HEK293 (cell line): Measurements from ENCODE around the gene PTPN9.
A peak's percentile ranks its signal among the peaks of the same experiment; 100 is the strongest.

ENCODE experiments used
- BCL11A ChIP-seq: fragments of 450-650 bp; formaldehyde crosslinking; IDR thresholded peaks from 2 replicates; pipeline ENCODE4 v1.5.1; 2016; ENCODE audit warnings: low read depth, missing biosample characterization, missing genetic modification characterization
- EGR2 ChIP-seq: fragments of 450-650 bp; formaldehyde crosslinking; IDR thresholded peaks from 2 replicates; pipeline ENCODE4 v1.5.1; 2016; ENCODE audit warnings: low read depth, missing biosample characterization, missing genetic modification characterization
- GLI2 ChIP-seq: fragments of 450-650 bp; formaldehyde crosslinking; IDR thresholded peaks from 2 replicates; pipeline ENCODE4; 2017; ENCODE audit warnings: missing biosample characterization, missing genetic modification characterization, low read depth, borderline replicate concordance
- GLIS2 ChIP-seq: fragments of 450-650 bp; formaldehyde crosslinking; IDR thresholded peaks from 2 replicates; pipeline ENCODE4 v1.5.1; 2016; ENCODE audit warnings: missing biosample characterization, missing genetic modification characterization
- HOXA7 ChIP-seq: sonication (generic); formaldehyde crosslinking; IDR thresholded peaks from 2 replicates; pipeline ENCODE4 v1.8.1; 2022; ENCODE audit warnings: missing genetic modification reagents, borderline replicate concordance
- KLF16 ChIP-seq: fragments of 450-650 bp; formaldehyde crosslinking; IDR thresholded peaks from 2 replicates; pipeline ENCODE4 v1.5.1; 2017; ENCODE audit warnings: missing biosample characterization, missing genetic modification characterization
- MZF1 ChIP-seq: fragments of 450-650 bp; formaldehyde crosslinking; IDR thresholded peaks from 2 replicates; pipeline ENCODE4 v1.5.1; 2017; ENCODE audit warnings: missing biosample characterization, missing genetic modification characterization, borderline replicate concordance
- PRDM4 ChIP-seq: fragments of 450-650 bp; formaldehyde crosslinking; IDR thresholded peaks from 2 replicates; pipeline ENCODE4 v1.5.1; 2017; ENCODE audit warnings: missing biosample characterization, missing genetic modification characterization
- SALL2 ChIP-seq: fragments of 450-650 bp; formaldehyde crosslinking; IDR thresholded peaks from 2 replicates; pipeline ENCODE4 v1.5.0; 2017; ENCODE audit warnings: missing biosample characterization, mild to moderate bottlenecking, missing genetic modification characterization, borderline replicate concordance
- SP2 ChIP-seq: fragments of 450-650 bp; formaldehyde crosslinking; IDR thresholded peaks from 2 replicates; pipeline ENCODE4 v1.5.1; 2016; ENCODE audit warnings: missing biosample characterization, missing genetic modification characterization
- TCF7L2 ChIP-seq: IDR thresholded peaks from 2 replicates; pipeline ENCODE4 v1.6.1; 2011; ENCODE audit warnings: low read depth, mild to moderate bottlenecking, inconsistent platforms, low read length, moderate library complexity, borderline replicate concordance
- WT1 ChIP-seq: fragments of 450-650 bp; formaldehyde crosslinking; IDR thresholded peaks from 2 replicates; pipeline ENCODE4 v1.5.1; 2016; ENCODE audit warnings: missing biosample characterization, missing genetic modification characterization
- ZBTB11 ChIP-seq: fragments of 450-650 bp; formaldehyde crosslinking; conservative IDR thresholded peaks from 2 replicates; pipeline ENCODE4 v1.5.1; 2016; ENCODE audit warnings: low read depth, missing biosample characterization, missing genetic modification characterization
- ZBTB48 ChIP-seq: fragments of 450-650 bp; formaldehyde crosslinking; IDR thresholded peaks from 2 replicates; pipeline ENCODE4 v1.5.1; 2016; ENCODE audit warnings: missing biosample characterization, missing genetic modification characterization
- ZBTB7A ChIP-seq: fragments of 450-650 bp; formaldehyde crosslinking; IDR thresholded peaks from 2 replicates; pipeline ENCODE4 v1.5.1; 2016; ENCODE audit warnings: low read depth, missing biosample characterization, missing genetic modification characterization
- ZNF10 ChIP-seq: fragments of 450-650 bp; formaldehyde crosslinking; IDR thresholded peaks from 2 replicates; pipeline ENCODE4 v1.5.1; 2017; ENCODE audit warnings: missing biosample characterization, missing genetic modification characterization
- ZNF157 ChIP-seq: fragments of 450-650 bp; formaldehyde crosslinking; IDR thresholded peaks from 2 replicates; pipeline ENCODE4 v1.5.1; 2016; ENCODE audit warnings: missing biosample characterization, missing genetic modification characterization
- ZNF16 ChIP-seq: fragments of 450-650 bp; formaldehyde crosslinking; IDR thresholded peaks from 2 replicates; pipeline ENCODE4 v1.5.1; 2016; ENCODE audit warnings: low read depth, missing biosample characterization, missing genetic modification characterization
- ZNF174 ChIP-seq: fragments of 450-650 bp; formaldehyde crosslinking; IDR thresholded peaks from 2 replicates; pipeline ENCODE4 v1.5.0; 2017; ENCODE audit warnings: missing biosample characterization, mild to moderate bottlenecking, missing genetic modification characterization
- ZNF223 ChIP-seq: fragments of 450-650 bp; formaldehyde crosslinking; IDR thresholded peaks from 2 replicates; pipeline ENCODE4 v1.5.1; 2016; ENCODE audit warnings: missing biosample characterization, missing genetic modification characterization
- ZNF274 ChIP-seq, 2 experiments: fragments of 200-500 bp in 1 of 2; fragments of 450-650 bp in 1 of 2; sonication (Bioruptor generic) in 1 of 2; formaldehyde crosslinking in 1 of 2; IDR thresholded peaks; 2 replicates each; pipeline versions ENCODE4 v1.5.1 to v1.6.1; 2014 to 2016; ENCODE audit warnings: borderline replicate concordance in 1 of 2, inconsistent platforms in 1 of 2, low read length in 1 of 2, missing biosample characterization in 1 of 2, missing genetic modification characterization in 1 of 2
- ZNF366 ChIP-seq: fragments of 450-650 bp; formaldehyde crosslinking; conservative IDR thresholded peaks from 2 replicates; pipeline ENCODE4 v1.5.1; 2016; ENCODE audit warnings: missing biosample characterization, missing genetic modification characterization
- ZNF391 ChIP-seq: fragments of 450-650 bp; formaldehyde crosslinking; IDR thresholded peaks from 2 replicates; pipeline ENCODE4 v1.5.1; 2016; ENCODE audit warnings: low read depth, missing biosample characterization, missing genetic modification characterization, borderline replicate concordance
- ZNF416 ChIP-seq: fragments of 450-650 bp; formaldehyde crosslinking; IDR thresholded peaks from 2 replicates; pipeline ENCODE4 v1.5.1; 2016; ENCODE audit warnings: missing biosample characterization, missing genetic modification characterization
- ZNF433 ChIP-seq: fragments of 450-650 bp; formaldehyde crosslinking; IDR thresholded peaks from 2 replicates; pipeline ENCODE4 v1.5.1; 2016; ENCODE audit warnings: missing biosample characterization, missing genetic modification characterization, low read depth
- ZNF514 ChIP-seq: fragments of 450-650 bp; formaldehyde crosslinking; IDR thresholded peaks from 2 replicates; pipeline ENCODE4 v1.5.1; 2016; ENCODE audit warnings: missing biosample characterization, missing genetic modification characterization
- ZNF521 ChIP-seq: fragments of 450-650 bp; formaldehyde crosslinking; IDR thresholded peaks from 2 replicates; pipeline ENCODE4 v1.5.1; 2017; ENCODE audit warnings: missing biosample characterization, mild to moderate bottlenecking, missing genetic modification characterization
- ZNF529 ChIP-seq: fragments of 450-650 bp; formaldehyde crosslinking; IDR thresholded peaks from 2 replicates; pipeline ENCODE4 v1.5.1; 2017; ENCODE audit warnings: missing genetic modification characterization, missing biosample characterization; ENCODE audit not compliant: insufficient replicate concordance
- ZNF555 ChIP-seq: fragments of 450-650 bp; formaldehyde crosslinking; conservative IDR thresholded peaks from 2 replicates; pipeline ENCODE4 v1.5.1; 2017; ENCODE audit warnings: missing biosample characterization, mild to moderate bottlenecking, missing genetic modification characterization, inconsistent platforms
- ZNF621 ChIP-seq: fragments of 450-650 bp; formaldehyde crosslinking; IDR thresholded peaks from 2 replicates; pipeline ENCODE4 v1.5.1; 2017; ENCODE audit warnings: missing biosample characterization, missing genetic modification characterization
- ZNF654 ChIP-seq: fragments of 450-650 bp; formaldehyde crosslinking; IDR thresholded peaks from 2 replicates; pipeline ENCODE4 v1.5.1; 2016; ENCODE audit warnings: low read depth, missing biosample characterization, missing genetic modification characterization
- ZNF777 ChIP-seq: fragments of 450-650 bp; formaldehyde crosslinking; IDR thresholded peaks from 2 replicates; pipeline ENCODE4 v1.5.1; 2017; ENCODE audit warnings: missing biosample characterization, missing genetic modification characterization, borderline replicate concordance
- ZNF791 ChIP-seq: fragments of 450-650 bp; formaldehyde crosslinking; IDR thresholded peaks from 2 replicates; pipeline ENCODE4 v1.5.1; 2016; ENCODE audit warnings: missing biosample characterization, missing genetic modification characterization
- ZNF830 ChIP-seq: fragments of 450-650 bp; IDR thresholded peaks from 2 replicates; pipeline ENCODE4 v1.5.0; 2018; ENCODE audit warnings: missing biosample characterization, missing genetic modification characterization, low read depth, mild to moderate bottlenecking, moderate library complexity
- ZSCAN30 ChIP-seq: fragments of 450-650 bp; IDR thresholded peaks from 2 replicates; pipeline ENCODE4 v1.5.1; 2018; ENCODE audit warnings: missing biosample characterization, mild to moderate bottlenecking, missing genetic modification characterization, moderate library complexity

PTPN9 gene

GRCh38 chr15:75454471-75455378 is 124.4 kb downstream of the PTPN9 start (continued):
- TF ChIP-seq GLI2 (tag by site-specific recombination) (no peak), ZNF621 (tag by site-specific recombination) (no peak), ZNF514 (no peak), ZBTB48 (tag by site-specific recombination) (0 out of 2 replicates have a peak, but pooled peaks have one; percentile 40), SALL2 (tag by site-specific recombination) (no peak), GLIS2 (tag by site-specific recombination) (peak; percentile 57), TCF7L2 (no peak), ZNF830 (tag by site-specific recombination) (no peak), ZNF416 (tag by site-specific recombination) (no peak), ZNF654 (tag by site-specific recombination) (no peak), ZNF16 (tag by site-specific recombination) (no peak), PRDM4 (tag by site-specific recombination) (peak; percentile 21; the same call in 1 of the 2 replicates), ZNF777 (tag by site-specific recombination) (no peak), ZNF174 (tag by site-specific recombination) (no peak), ZNF10 (tag by site-specific recombination) (no peak), ZNF157 (tag by site-specific recombination) (no peak), ZNF791 (tag by site-specific recombination) (no peak), ZNF274 (IDR thresholded peaks at IDR 0.05; ENCODE audit: low read length) (no peak), ZNF274 (tag by site-specific recombination; IDR thresholded peaks at IDR 0.05; ENCODE audit: borderline replicate concordance) (no peak), ZNF391 (tag by site-specific recombination) (no peak; the same call in 1 of the 2 replicates), SP2 (tag by site-specific recombination) (peak; percentile 76), ZBTB11 (tag by site-specific recombination) (0 out of 2 replicates have a peak, but pooled peaks have one; percentile 8), ZBTB7A (tag by site-specific recombination) (0 out of 2 replicates have a peak, but pooled peaks have one; percentile 6), ZSCAN30 (no peak), MZF1 (tag by site-specific recombination) (no peak), WT1 (0 out of 2 replicates have a peak, but pooled peaks have one; percentile 12), ZNF433 (tag by site-specific recombination) (no peak), HOXA7 (CRISPR knock-in tag) (no peak), ZNF366 (tag by site-specific recombination) (no peak), ZNF521 (no peak), BCL11A (tag by site-specific recombination) (no peak), EGR2 (peak; percentile 72), ZNF223 (no peak), ZNF555 (tag by site-specific recombination) (no peak), KLF16 (tag by site-specific recombination) (peak; percentile 88), ZNF529 (no peak)
